ENCODE data around the gene SESN1.
A peak's percentile ranks its signal among the peaks of the same experiment; 100 is the strongest.

The SESN1 gene

DNA sequence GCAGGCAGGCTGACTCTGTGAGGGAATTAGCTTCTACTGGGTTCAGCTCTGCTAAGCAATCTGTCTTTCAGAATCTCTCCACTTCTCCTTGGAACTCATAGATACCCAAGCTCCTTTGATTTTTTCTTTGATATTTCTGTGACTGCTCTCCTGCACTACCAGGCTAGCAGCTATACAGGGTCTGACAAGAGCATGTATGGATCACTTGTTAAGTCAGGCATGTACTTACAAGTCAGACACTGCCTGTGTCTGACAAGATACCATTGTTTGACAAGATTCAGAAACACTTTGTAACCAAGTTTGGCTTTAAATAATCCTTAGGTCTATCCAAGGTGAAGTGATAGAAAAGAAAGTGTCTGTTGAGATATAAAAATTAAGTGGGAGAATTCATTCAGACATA, 79.5 kb downstream of the SESN1 start:
- DNase-seq (ENCODE audit: insufficient read length, low spot score) (no peak), FAIRE-seq (no peak)
- no peak for TF ChIP-seq POLR2A (IDR thresholded peaks at IDR 0.05; ENCODE audit: low read depth, low read length)

DNA sequence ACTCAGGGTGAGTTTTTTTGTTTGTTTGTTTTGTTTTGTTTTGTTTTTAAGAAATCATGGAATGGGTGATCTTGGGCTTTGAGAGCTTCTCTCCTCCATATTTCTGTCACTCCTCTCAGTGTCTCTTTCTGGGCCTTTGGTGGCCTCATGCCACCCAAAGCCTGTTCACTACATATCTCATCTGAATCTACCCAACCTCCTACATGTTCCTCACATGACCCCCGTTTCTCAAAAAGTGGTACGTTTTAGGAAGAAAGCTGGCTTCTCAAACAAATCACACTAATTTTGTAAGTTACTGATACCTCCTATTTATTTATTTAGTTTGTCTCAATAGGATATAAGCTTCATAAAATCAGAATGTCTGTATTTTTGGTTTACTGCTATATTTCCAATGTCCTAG, 80.0 kb downstream of the SESN1 start:
- TF ChIP-seq POLR2A (IDR thresholded peaks at IDR 0.05; ENCODE audit: low read depth, low read length), result no peak
- DNase-seq (ENCODE audit: insufficient read length, low spot score) (no peak), FAIRE-seq (no peak)

DNA sequence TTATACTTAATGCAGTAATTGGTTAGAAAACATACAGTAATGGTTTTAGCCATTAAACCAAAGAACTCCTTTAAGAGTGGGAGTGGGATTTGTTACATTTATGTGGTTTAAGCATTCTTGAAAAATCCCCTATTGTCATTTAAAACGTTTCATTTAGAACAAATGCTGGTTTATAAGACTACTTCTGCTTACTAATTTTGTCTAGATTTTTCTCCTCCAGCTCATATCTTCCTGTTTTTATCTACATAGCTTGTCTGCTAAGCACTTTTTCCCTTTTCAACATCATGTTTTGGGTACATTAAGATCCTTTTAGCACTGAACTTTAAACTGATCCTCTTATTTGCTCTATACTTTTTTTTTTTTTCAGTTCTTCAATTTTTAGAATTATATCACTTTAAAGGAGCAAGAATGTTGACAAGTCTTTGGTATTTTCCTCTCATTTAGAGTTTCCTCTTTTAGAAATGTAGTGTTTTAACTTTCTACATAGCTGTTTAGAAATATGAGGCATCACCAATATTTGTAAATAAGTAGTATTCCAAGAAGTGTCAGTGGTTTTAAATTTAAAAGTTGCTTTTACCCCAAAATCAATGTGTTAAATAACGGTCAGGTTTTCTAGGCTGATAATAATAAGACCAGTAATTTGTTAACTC, 80.9 kb downstream of the SESN1 start:
- FAIRE-seq (no peak), DNase-seq (ENCODE audit: insufficient read length, low spot score) (no peak)
- TF ChIP-seq POLR2A (IDR thresholded peaks at IDR 0.05; ENCODE audit: low read depth, low read length), result no peak

DNA sequence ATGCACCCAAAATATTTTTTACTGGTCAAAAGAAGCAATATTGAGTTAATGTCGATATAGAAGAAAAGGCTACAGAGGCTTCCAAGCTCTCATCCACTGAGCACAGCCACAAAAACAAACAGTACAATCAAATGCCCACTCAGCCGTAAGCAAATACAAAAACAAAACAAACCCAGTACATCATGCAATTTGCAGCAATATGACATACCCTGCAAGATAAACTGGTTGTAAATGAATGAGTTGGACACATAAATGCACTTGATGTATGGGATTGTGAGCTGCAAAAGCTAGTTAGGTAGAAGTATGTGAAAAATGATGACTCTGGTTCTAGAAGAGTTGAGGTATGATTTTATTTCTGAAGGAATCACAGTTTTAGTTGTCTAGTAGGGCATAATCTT, 83.9 kb downstream of the SESN1 start:
- FAIRE-seq (no peak), DNase-seq (ENCODE audit: insufficient read length, low spot score) (no peak)
- TF ChIP-seq POLR2A (IDR thresholded peaks at IDR 0.05; ENCODE audit: low read depth, low read length), result no peak

DNA sequence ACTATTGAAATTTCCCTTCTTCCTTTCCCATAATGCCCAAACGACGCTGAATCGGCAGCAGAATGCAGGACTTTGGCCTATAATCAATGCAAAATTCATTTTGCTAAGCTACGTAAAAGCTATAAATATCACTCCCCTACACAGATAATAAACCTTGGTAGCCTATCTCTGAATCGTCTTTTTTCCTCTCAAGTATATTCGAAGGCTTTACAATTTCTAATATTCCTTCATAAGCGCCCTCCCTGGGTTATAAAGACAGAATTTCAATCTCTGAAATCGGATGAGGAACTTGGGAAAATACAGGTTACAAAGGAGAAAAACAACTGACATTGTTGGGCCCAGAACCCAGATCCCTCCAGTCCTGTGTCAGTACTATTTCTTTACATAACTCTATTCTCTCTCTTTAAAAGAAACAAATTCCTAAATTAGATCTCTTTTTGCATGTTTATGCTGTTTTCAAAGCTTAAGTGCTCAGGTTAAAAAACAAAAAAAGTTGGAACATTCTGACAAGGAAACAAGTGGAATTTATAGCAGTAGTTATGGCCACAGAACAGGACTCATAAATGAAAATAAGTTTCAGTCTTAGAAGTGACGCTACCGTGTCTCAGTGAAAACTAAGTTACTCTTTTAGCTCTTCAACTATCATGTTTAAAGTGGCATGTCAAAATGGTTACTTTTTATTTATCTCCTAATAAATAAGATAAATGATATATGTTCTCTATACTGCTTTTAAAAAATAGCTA, 84.5 kb downstream of the SESN1 start:
- FAIRE-seq (no peak), DNase-seq (ENCODE audit: insufficient read length, low spot score) (no peak)
- no peak for TF ChIP-seq POLR2A (IDR thresholded peaks at IDR 0.05; ENCODE audit: low read depth, low read length)

DNA sequence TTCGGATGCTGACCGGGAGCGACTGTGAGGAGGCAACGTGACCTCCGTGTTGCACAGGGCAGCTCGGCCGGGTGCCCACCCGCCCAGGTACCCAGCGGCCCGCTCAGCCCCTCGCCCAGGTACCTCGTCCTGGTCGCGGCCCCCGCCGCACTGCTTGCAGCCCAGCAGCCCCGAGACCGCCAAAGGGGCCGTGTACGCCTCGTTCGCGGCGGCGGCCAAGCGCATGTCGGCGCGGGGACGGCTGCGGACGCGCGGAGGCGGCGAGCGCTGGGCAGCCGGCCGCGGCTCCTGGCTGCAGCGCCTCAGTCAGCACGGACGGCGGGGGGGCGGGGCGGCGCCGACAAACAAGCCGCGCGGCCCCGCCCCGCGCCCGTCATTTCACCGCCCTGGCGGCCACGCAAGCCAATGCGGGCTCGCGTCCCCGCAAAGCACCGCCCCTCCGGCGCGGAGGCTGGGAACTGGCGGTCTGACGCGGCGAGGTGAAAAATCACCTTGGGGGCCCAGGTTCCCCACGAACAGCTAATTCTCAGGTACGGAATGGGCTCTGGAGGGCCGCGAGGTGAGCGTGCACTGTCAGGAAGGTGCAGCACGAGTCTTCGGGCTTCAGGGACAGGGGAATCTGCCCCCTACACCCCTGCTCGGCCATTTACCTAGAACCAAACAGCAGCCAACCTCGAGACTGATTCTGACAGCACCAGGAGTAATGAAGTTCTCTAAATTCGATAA, 85.2 kb downstream of the SESN1 start:
- DNase-seq (ENCODE audit: insufficient read length, low spot score), result peak; percentile 64

DNA sequence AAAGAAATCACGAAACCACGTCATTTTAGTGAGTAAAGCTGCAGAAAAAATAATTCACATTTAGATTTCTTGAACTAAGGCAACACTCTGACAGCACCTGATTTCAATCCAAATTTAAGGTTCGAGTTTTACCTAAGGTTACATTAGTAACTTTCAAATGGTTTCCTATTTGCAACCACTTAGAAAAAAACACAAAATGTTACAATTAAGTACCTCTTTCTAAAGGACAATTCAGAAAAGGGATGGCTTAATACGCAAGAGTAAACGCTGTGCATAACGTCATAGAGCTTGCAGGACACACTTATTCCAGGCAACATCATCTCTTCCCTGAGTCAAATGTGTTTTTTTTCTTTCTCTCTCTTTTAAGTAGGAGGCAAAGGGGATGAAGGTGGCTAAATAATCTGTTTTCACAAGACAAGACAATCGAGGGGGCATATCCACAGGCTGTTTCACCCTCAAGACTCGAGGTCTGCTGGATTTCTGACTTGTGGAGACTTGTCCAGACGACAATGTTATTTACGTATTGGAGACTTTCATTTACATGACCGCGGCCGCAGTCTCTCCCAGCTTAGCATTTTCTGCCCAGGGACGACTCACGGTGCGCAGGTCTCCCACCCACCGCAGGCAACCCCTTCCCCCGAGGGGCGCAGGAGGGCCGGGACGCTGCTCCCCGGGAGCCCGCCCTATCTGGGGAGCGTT, 86.0 kb downstream of the SESN1 start:
- no peak for DNase-seq (ENCODE audit: insufficient read length, low spot score)
- TF ChIP-seq POLR2A (IDR thresholded peaks at IDR 0.05; ENCODE audit: low read depth, low read length), result no peak
- peak; percentile 36 for FAIRE-seq

More for the DNA sequence above, 85.2 kb downstream of the SESN1 start:
- no peak for FAIRE-seq
- peak; percentile 73 for TF ChIP-seq POLR2A (IDR thresholded peaks at IDR 0.05; ENCODE audit: low read depth, low read length)

DNA sequence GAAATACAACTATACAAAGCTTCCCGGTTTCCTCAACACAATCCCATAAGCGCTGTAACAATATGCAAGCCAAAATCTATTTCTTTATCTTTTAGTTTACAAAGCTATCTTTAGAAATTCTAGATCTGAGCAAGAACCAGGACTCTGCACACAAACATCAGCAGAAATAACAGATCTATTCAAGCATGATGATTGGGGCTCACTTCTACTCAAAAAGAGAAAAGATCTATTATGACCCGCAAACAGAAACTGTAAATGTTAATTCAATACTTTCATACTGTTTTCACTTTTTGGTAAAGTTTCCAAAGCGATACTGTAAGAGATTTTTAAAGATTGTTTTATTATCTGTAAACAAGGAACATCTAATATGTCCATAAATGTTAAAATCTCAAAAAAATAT, 86.6 kb downstream of the SESN1 start:
- no peak for DNase-seq (ENCODE audit: insufficient read length, low spot score)
- no peak for FAIRE-seq

DNA sequence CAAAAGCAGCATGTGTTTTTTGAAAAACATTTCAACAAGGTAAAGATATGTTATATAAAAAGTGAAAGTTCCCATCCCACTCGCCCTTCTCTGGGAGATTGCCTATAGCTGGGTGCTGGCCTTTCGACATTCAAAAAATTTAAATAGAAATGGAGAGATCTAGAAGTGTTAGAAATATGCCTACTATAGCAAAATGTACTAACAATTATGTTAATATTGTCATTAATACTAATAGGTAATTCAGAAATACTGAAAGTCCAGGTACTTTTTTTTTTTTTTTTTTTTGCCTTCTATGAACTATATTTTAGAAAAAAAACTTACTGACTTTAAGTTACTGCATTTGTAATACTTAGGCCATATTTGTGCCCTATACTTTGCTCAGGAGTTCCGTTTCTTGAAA, 87.1 kb downstream of the SESN1 start:
- FAIRE-seq (no peak), DNase-seq (ENCODE audit: insufficient read length, low spot score) (no peak)
- TF ChIP-seq POLR2A (IDR thresholded peaks at IDR 0.05; ENCODE audit: low read depth, low read length), result no peak

More for the DNA sequence above, 86.6 kb downstream of the SESN1 start:
- TF ChIP-seq POLR2A (IDR thresholded peaks at IDR 0.05; ENCODE audit: low read depth, low read length), result no peak

DNA sequence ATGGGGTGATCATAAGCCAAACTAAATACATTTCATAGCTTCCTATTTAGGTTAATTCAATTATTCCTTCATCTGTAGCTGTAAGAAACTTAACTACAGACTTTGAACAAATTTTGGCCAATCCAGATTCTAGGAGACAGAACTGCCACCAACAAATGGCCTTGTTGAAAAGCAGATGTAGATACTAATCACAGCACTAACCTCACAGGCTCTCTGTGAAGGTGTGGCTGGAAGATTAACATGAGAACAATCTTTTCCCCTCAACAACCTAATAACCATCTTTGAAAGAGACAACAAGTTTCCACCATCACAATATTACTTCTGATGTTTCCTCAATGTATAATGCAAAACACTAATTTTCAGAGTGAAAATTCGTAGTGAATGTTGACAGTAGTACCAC, 87.8 kb downstream of the SESN1 start:
- FAIRE-seq (no peak), DNase-seq (ENCODE audit: insufficient read length, low spot score) (no peak)
- TF ChIP-seq POLR2A (IDR thresholded peaks at IDR 0.05; ENCODE audit: low read depth, low read length), result no peak

DNA sequence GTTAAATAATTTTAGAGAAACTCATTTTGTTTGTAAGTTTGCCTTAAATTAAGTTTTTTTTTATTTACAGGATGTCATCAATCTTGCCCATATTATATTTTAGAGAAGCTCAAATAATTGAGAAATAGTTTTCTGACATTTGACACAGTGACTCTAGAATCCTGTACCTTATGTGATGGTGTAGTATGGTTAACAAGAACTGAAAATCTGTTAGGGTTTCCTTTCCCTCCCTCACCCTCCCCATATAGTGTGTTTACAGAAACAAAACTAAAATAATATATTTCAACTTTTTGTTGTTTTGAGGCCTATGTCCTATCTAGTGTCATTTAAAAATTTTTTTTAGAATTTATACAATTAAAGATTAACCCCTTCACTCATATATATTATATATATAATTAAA, 91.8 kb downstream of the SESN1 start:
- DNase-seq (ENCODE audit: insufficient read length, low spot score) (no peak), FAIRE-seq (no peak)
- no peak for TF ChIP-seq POLR2A (IDR thresholded peaks at IDR 0.05; ENCODE audit: low read depth, low read length)

DNA sequence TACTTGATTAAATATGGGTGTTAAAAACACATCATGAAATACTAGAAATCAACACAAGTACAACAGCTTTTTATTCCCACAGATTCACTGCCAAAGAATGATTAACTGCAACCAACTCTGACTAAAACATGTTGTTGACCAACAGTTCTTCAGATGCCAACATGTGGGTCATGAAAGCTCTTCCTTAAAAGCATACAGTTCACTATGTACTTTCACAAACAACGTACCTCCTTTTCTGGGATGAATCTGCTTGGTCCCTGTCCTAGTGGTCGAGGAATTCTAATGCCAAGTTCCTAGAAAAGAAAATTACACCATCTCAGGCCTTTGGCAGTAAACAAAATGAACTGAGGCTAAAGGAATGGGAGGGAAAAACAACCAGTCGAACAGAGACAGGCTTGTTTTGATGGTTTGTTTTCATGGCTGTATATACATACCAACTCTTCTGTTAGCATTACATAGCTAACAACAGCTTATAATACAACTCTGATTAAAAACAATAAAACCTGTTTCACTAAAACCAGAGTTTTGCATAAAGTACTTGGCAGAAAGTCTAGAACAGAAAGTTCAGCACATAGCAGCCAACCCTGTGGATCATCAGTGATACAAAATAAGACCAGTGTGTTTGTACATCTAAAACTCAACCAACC, 92.5 kb downstream of the SESN1 start:
- FAIRE-seq (peak; percentile 66), DNase-seq (ENCODE audit: insufficient read length, low spot score) (no peak)
- TF ChIP-seq POLR2A (IDR thresholded peaks at IDR 0.05; ENCODE audit: low read depth, low read length), result no peak

DNA sequence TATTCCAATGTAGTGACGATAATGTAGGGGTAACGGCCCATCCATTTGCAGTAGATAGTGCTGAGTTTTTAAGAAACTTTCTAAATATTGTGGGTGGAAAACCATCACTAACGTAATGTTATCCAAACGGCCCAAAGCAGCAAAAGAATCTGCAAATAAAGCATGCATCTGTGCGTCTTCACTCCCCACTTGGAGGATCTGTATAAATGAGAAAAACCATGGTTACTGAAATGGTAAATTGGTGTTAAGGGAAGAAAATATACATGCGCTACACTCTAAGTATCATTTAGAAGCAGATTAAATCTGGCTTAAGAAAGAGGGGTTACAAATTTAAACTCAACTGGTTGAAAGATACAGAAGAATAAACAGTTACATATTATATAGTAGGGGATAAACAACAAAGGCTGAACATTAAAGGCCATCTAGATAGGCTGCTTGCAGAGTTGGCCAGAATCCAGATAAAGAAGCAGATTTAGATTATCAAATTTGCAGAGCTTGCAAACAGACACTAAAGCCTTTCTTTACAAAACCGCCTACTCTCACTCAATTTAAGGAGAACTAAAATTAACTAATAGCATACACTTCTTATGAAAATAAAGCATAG, 93.3 kb downstream of the SESN1 start:
- FAIRE-seq, result no peak
- TF ChIP-seq POLR2A (IDR thresholded peaks at IDR 0.05; ENCODE audit: low read depth, low read length), result no peak
- DNase-seq (ENCODE audit: insufficient read length, low spot score), result no peak

Measured in H54 (cell line).